Measurements from ENCODE around the gene INTS11. TPM values are rescaled to one million over a fixed set of nuclear protein-coding genes. Genes with fewer than 3 reads are reported as not detected.

Gene INTS11
- polyA plus RNA-seq, 1 donor (not counting 4 experiments of a cell fraction or from before 2014, with no cell fraction given), result 70.4 TPM

DNA sequence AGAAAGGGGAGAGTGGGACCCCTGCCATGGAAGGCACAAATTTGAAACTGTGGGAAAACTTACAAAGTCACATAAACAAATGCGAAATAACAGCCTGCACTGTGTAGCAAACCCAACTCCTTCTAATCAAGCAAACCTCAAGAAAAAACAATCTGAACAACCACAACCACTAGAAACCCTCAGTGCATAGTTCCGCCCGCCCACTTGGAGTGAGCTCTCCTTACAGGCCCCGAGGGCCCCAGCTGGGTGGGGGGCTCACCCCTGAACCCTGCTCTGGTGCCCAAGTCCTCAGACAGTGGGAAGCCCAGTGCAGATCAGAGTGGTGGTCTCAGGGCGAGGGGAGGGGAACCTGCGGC lies 34.8 kb upstream of the INTS11 start:
- H3K4me2 ChIP-seq (ENCODE audit: control insufficient read depth, extremely low read depth, insufficient read depth, low read depth, low read length), result no peak overlapping the region
- dilution Hi-C loops (cut with MboI; ENCODE audit: extremely low pct_ligation_motif_present, low sequenced_read_pairs), result no loop called here
- H3K9me1 ChIP-seq (ENCODE audit: control insufficient read depth, extremely low read depth, insufficient read depth, low read length), result no peaks in the 10 kb centered on the region
- H3K9ac ChIP-seq (ENCODE audit: control insufficient read depth, extremely low read depth, insufficient read depth, low read length), result no peak overlapping the region
- H3K79me2 ChIP-seq (ENCODE audit: control insufficient read depth, insufficient read depth, low read length), result no peaks in the 10 kb centered on the region
- H3K4me3 ChIP-seq (ENCODE audit: control insufficient read depth in 2 of 3, extremely low read depth in 1 of 3, insufficient read depth in 2 of 3, low read depth in 1 of 3, low read length in 3 of 3), result no peak overlapping the region
- H3K36me3 ChIP-seq (ENCODE audit: control insufficient read depth in 2 of 2, extremely low read depth in 1 of 2, insufficient read depth in 2 of 2, low read length in 2 of 2), result no peaks in the 10 kb centered on the region
- TF ChIP-seq, protein P1, sequence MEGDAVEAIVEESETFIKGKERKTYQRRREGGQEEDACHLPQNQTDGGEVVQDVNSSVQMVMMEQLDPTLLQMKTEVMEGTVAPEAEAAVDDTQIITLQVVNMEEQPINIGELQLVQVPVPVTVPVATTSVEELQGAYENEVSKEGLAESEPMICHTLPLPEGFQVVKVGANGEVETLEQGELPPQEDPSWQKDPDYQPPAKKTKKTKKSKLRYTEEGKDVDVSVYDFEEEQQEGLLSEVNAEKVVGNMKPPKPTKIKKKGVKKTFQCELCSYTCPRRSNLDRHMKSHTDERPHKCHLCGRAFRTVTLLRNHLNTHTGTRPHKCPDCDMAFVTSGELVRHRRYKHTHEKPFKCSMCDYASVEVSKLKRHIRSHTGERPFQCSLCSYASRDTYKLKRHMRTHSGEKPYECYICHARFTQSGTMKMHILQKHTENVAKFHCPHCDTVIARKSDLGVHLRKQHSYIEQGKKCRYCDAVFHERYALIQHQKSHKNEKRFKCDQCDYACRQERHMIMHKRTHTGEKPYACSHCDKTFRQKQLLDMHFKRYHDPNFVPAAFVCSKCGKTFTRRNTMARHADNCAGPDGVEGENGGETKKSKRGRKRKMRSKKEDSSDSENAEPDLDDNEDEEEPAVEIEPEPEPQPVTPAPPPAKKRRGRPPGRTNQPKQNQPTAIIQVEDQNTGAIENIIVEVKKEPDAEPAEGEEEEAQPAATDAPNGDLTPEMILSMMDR (optimal IDR thresholded peaks at IDR 0.05 in 1 of 3, IDR thresholded peaks at IDR 0.05 in 1 of 3, conservative IDR thresholded peaks at IDR 0.05 in 1 of 3; ENCODE audit: extremely low read depth in 1 of 3, insufficient read depth in 2 of 3, low read length in 3 of 3), result no peak
- TF ChIP-seq EZH2 (IDR thresholded peaks at IDR 0.05; ENCODE audit: low read length), result no peak
- no peaks in the 10 kb centered on the region for H3K9me3 ChIP-seq (ENCODE audit: control insufficient read depth, low read depth, low read length)
- DNase-seq (ENCODE audit: low read depth, low spot score) (no peak), FAIRE-seq (no peak)
- peaks cover 22% of the 10 kb centered on the region for H3K4me1 ChIP-seq (ENCODE audit: control insufficient read depth, extremely low read depth, insufficient read depth, low read length)
- H3K27ac ChIP-seq (ENCODE audit: control insufficient read depth, insufficient read depth, low read length), result no peak overlapping the region
- H4K20me1 ChIP-seq (ENCODE audit: control insufficient read depth, extremely low read depth, insufficient read depth, low read length), result no peaks in the 10 kb centered on the region
- no peak overlapping the region for H2AFZ ChIP-seq (ENCODE audit: control insufficient read depth, low read length)
- peaks cover 6% of the 10 kb centered on the region for H3K27me3 ChIP-seq (ENCODE audit: control insufficient read depth, extremely low read depth, insufficient read depth, low read length)

DNA sequence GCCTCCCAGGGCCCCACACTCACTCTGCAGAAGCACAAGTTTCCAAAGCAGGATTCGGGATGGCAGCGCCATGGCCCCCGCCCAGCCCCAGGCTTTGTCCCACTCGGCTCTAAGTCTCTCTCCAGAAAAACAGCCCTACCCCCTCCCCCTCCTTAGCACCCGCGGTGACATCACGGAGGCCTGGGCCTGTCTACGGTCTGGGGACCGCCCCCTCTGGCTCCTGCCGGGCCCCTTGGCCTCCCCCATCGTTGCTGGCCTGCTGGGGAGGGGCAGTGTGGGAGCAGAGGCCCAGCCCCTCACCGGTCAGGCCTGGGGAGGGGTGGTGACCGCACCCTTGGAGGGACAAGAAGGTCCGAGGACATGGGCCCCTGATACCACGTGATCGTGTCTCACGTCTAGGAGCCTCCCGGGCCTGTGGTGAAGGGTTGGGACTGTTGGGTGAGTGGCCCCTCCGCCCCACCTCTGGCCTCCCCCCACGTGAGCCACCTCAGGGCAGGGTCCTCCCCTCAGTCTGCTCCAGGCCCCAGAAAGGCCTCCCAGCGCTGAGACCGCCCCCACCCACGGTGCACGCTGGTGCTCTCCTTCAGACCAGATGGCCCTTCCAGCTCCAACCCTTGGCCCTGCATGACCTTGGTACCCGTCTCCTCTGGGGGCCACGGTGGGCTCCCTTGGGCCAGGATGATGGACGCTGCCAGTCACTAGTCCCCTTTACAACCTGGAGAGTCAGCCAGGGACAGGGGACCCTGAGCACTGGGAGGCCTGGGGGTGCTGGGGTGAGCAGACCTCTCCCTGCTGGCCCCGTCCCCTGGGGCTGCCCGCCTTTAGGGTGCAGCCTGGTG lies 34.2 kb upstream of the INTS11 start, which contains the start of gene MXRA8:
TSS of gene MXRA8 (minus strand) at position 123 of the 839 bp plus-strand sequence. CDS start at position 72, 51 bp downstream.
- H2AFZ ChIP-seq (ENCODE audit: control insufficient read depth, low read length), result no peak within 1 kb of the TSS
- FAIRE-seq (no peak), DNase-seq (ENCODE audit: low read depth, low spot score) (no peak)
- peaks cover 19% of the 10 kb centered on the region for H3K4me1 ChIP-seq (ENCODE audit: control insufficient read depth, extremely low read depth, insufficient read depth, low read length)
- H3K4me2 ChIP-seq (ENCODE audit: control insufficient read depth, extremely low read depth, insufficient read depth, low read depth, low read length), result no peak within 1 kb of the TSS
- no peak within 1 kb of the TSS for H3K27ac ChIP-seq (ENCODE audit: control insufficient read depth, insufficient read depth, low read length)
- H3K9me1 ChIP-seq (ENCODE audit: control insufficient read depth, extremely low read depth, insufficient read depth, low read length), result no peaks in the 10 kb centered on the region
- no peaks in the 10 kb centered on the region for H3K79me2 ChIP-seq (ENCODE audit: control insufficient read depth, insufficient read depth, low read length)
- peaks cover 8% of the 10 kb centered on the region for H3K27me3 ChIP-seq (ENCODE audit: control insufficient read depth, extremely low read depth, insufficient read depth, low read length)
- no peak for TF ChIP-seq EZH2 (IDR thresholded peaks at IDR 0.05; ENCODE audit: low read length)
- TF ChIP-seq, protein P1 (optimal IDR thresholded peaks at IDR 0.05 in 1 of 3, IDR thresholded peaks at IDR 0.05 in 1 of 3, conservative IDR thresholded peaks at IDR 0.05 in 1 of 3; ENCODE audit: extremely low read depth in 1 of 3, insufficient read depth in 2 of 3, low read length in 3 of 3), result no peak
- no peaks in the 10 kb centered on the region for H4K20me1 ChIP-seq (ENCODE audit: control insufficient read depth, extremely low read depth, insufficient read depth, low read length)
- H3K36me3 ChIP-seq (ENCODE audit: control insufficient read depth in 2 of 2, extremely low read depth in 1 of 2, insufficient read depth in 2 of 2, low read length in 2 of 2), result no peaks in the 10 kb centered on the region
- no peak within 1 kb of the TSS for H3K9ac ChIP-seq (ENCODE audit: control insufficient read depth, extremely low read depth, insufficient read depth, low read length)
- no peaks in the 10 kb centered on the region for H3K9me3 ChIP-seq (ENCODE audit: control insufficient read depth, low read depth, low read length)
- no peak within 1 kb of the TSS for H3K4me3 ChIP-seq (ENCODE audit: control insufficient read depth in 2 of 3, extremely low read depth in 1 of 3, insufficient read depth in 2 of 3, low read depth in 1 of 3, low read length in 3 of 3)
- dilution Hi-C loops (cut with MboI; ENCODE audit: extremely low pct_ligation_motif_present, low sequenced_read_pairs), result no loop called here
